Measurements from ENCODE around the gene CDH4. TPM values are rescaled to one million over a fixed set of nuclear protein-coding genes. Genes with fewer than 3 reads are reported as not detected.

CDH4 gene
- total and polyA plus RNA-seq, 2 of the 13 experiments (the other 11 are each of a cell fraction or from before 2014, with no cell fraction given) = not detected

- no peak overlapping the region for H3K4me2 ChIP-seq (ENCODE audit: low read depth, low read length)
- ATAC-seq (no peak), FAIRE-seq (no peak), DNase-seq (ENCODE audit: low spot score) (no peak)
- H2AFZ ChIP-seq (ENCODE audit: low read length) = no peak overlapping the region
- H3K36me3 ChIP-seq (replicated peaks in 1 of 2; ENCODE audit: control insufficient read depth in 1 of 2, insufficient read depth in 2 of 2, low read length in 2 of 2) = no peaks in the 10 kb centered on the region
- H3K79me2 ChIP-seq (ENCODE audit: insufficient read depth, low read length) = no peaks in the 10 kb centered on the region
- ChIA-PET CTCF (ENCODE audit: low intra/inter-chr PET ratio, low total read pairs) (no interaction called here), POLR2A (no interaction called here)
- H4K20me1 ChIP-seq (ENCODE audit: insufficient read depth, low read length) = peaks cover 3% of the 10 kb centered on the region; the same call in 1 of the 2 replicates
- 0 out of 2 replicates have a peak, but pooled peaks have one; percentile 37 for TF ChIP-seq IKZF1 (IDR thresholded peaks at IDR 0.05)
- TF ChIP-seq RARG (CRISPR knock-in tag; IDR thresholded peaks at IDR 0.05; ENCODE audit: low read depth) = no peak
- H3K4me3 ChIP-seq (replicated peaks in 1 of 3; ENCODE audit: insufficient read depth in 1 of 3, low read depth in 2 of 3, low read length in 3 of 3) = no peak overlapping the region
- intact Hi-C loops (cut with micrococcal nuclease; ENCODE audit: unreplicated experiment) = no loop called here
- peaks cover 8 to 39% of the 10 kb centered on the region in 2 experiments; a peak in 3 of 5 replicates for H3K27me3 ChIP-seq (ENCODE audit: control insufficient read depth in 1 of 2, insufficient read depth in 2 of 2, low read length in 2 of 2)
- no peak overlapping the region for H3K27ac ChIP-seq (ENCODE audit: extremely low read length, insufficient read depth, low read length)
- BruUV-seq (replicated peaks) = no TSS peak
- H3K9me3 ChIP-seq (ENCODE audit: low read length) = no peaks in the 10 kb centered on the region
- H3K4me1 ChIP-seq (ENCODE audit: insufficient read depth, low read length) = no peaks in the 10 kb centered on the region
- 10% methylated on average over 16 of the region's 16 CpGs for WGBS (ENCODE audit: low lambda C conversion rate)
- no peak overlapping the region for H3K9ac ChIP-seq (ENCODE audit: insufficient read depth, low read depth, low read length)
- in situ Hi-C loops (cut with HindIII; ENCODE audit: extremely low pct_ligation_motif_present, low pct_unique_long_range_greater_than_20kb) = no loop called here
Observed at GRCh38 chr20:61417221-61417941, 165.3 kb downstream of the CDH4 start.

GRCh38 chr20:61419010-61419409 is 166.9 kb downstream of the CDH4 start:
- DNase-seq (ENCODE audit: low spot score) (no peak), ATAC-seq (no peak), FAIRE-seq (no peak)
- H3K4me1 ChIP-seq (ENCODE audit: insufficient read depth, low read length) = no peaks in the 10 kb centered on the region
- ChIA-PET CTCF (ENCODE audit: low intra/inter-chr PET ratio, low total read pairs) (no interaction called here), POLR2A (no interaction called here)
- no peaks in the 10 kb centered on the region for H3K79me2 ChIP-seq (ENCODE audit: insufficient read depth, low read length)
- H3K4me2 ChIP-seq (ENCODE audit: low read depth, low read length) = no peak overlapping the region
- H3K27ac ChIP-seq (ENCODE audit: extremely low read length, insufficient read depth, low read length) = no peak overlapping the region
- TF ChIP-seq MAFK (conservative IDR thresholded peaks at IDR 0.05 in 1 of 2, IDR thresholded peaks at IDR 0.05 in 1 of 2; ENCODE audit: low read length in 2 of 2) = no peak
- TF ChIP-seq TBX2 (CRISPR knock-in tag; IDR thresholded peaks at IDR 0.05; ENCODE audit: borderline replicate concordance) = no peak
- no peak for TF ChIP-seq ZNF766 (CRISPR knock-in tag; IDR thresholded peaks at IDR 0.05; ENCODE audit: borderline replicate concordance)
- TF ChIP-seq, protein P1, sequence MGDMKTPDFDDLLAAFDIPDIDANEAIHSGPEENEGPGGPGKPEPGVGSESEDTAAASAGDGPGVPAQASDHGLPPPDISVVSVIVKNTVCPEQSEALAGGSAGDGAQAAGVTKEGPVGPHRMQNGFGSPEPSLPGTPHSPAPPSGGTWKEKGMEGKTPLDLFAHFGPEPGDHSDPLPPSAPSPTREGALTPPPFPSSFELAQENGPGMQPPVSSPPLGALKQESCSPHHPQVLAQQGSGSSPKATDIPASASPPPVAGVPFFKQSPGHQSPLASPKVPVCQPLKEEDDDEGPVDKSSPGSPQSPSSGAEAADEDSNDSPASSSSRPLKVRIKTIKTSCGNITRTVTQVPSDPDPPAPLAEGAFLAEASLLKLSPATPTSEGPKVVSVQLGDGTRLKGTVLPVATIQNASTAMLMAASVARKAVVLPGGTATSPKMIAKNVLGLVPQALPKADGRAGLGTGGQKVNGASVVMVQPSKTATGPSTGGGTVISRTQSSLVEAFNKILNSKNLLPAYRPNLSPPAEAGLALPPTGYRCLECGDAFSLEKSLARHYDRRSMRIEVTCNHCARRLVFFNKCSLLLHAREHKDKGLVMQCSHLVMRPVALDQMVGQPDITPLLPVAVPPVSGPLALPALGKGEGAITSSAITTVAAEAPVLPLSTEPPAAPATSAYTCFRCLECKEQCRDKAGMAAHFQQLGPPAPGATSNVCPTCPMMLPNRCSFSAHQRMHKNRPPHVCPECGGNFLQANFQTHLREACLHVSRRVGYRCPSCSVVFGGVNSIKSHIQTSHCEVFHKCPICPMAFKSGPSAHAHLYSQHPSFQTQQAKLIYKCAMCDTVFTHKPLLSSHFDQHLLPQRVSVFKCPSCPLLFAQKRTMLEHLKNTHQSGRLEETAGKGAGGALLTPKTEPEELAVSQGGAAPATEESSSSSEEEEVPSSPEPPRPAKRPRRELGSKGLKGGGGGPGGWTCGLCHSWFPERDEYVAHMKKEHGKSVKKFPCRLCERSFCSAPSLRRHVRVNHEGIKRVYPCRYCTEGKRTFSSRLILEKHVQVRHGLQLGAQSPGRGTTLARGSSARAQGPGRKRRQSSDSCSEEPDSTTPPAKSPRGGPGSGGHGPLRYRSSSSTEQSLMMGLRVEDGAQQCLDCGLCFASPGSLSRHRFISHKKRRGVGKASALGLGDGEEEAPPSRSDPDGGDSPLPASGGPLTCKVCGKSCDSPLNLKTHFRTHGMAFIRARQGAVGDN (CRISPR knock-in tag; IDR thresholded peaks at IDR 0.05) = no peak
- TF ChIP-seq HDAC1 (CRISPR knock-in tag; IDR thresholded peaks at IDR 0.05) = no peak
- TF ChIP-seq POGZ (CRISPR knock-in tag; IDR thresholded peaks at IDR 0.05) = no peak
- no peak for TF ChIP-seq BRCA1 (CRISPR knock-in tag; IDR thresholded peaks at IDR 0.05)
- TF ChIP-seq, protein P2, sequence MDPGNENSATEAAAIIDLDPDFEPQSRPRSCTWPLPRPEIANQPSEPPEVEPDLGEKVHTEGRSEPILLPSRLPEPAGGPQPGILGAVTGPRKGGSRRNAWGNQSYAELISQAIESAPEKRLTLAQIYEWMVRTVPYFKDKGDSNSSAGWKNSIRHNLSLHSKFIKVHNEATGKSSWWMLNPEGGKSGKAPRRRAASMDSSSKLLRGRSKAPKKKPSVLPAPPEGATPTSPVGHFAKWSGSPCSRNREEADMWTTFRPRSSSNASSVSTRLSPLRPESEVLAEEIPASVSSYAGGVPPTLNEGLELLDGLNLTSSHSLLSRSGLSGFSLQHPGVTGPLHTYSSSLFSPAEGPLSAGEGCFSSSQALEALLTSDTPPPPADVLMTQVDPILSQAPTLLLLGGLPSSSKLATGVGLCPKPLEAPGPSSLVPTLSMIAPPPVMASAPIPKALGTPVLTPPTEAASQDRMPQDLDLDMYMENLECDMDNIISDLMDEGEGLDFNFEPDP (CRISPR knock-in tag; conservative IDR thresholded peaks at IDR 0.05) = no peak
- no peak overlapping the region for H3K9ac ChIP-seq (ENCODE audit: insufficient read depth, low read depth, low read length)
- BruUV-seq (replicated peaks) = no TSS peak
- H3K4me3 ChIP-seq (replicated peaks in 1 of 3; ENCODE audit: insufficient read depth in 1 of 3, low read depth in 2 of 3, low read length in 3 of 3) = no peak overlapping the region
- no peaks in the 10 kb centered on the region for H3K36me3 ChIP-seq (replicated peaks in 1 of 2; ENCODE audit: control insufficient read depth in 1 of 2, insufficient read depth in 2 of 2, low read length in 2 of 2)
- intact Hi-C loops (cut with micrococcal nuclease; ENCODE audit: unreplicated experiment) = no loop called here
- peaks cover 8 to 39% of the 10 kb centered on the region in 2 experiments; a peak in 3 of 5 replicates for H3K27me3 ChIP-seq (ENCODE audit: control insufficient read depth in 1 of 2, insufficient read depth in 2 of 2, low read length in 2 of 2)
- 10% methylated on average over 14 of the region's 14 CpGs for WGBS (ENCODE audit: low lambda C conversion rate)
- H2AFZ ChIP-seq (ENCODE audit: low read length) = no peak overlapping the region
- peaks cover 3% of the 10 kb centered on the region; the same call in 1 of the 2 replicates for H4K20me1 ChIP-seq (ENCODE audit: insufficient read depth, low read length)
- in situ Hi-C loops (cut with HindIII; ENCODE audit: extremely low pct_ligation_motif_present, low pct_unique_long_range_greater_than_20kb) = no loop called here
- H3K9me3 ChIP-seq (ENCODE audit: low read length) = no peaks in the 10 kb centered on the region

Data from HepG2 (cell line).